DND-41 (cell line): ENCODE measurements around the gene PCK1.

Experiments used
- EZH2 ChIP-seq: IDR thresholded peaks from 3 replicates; pipeline ENCODE4 v1.6.1; 2012; ENCODE audit warnings: borderline replicate concordance, low read depth, mild to moderate bottlenecking, moderate library complexity, low read length, inconsistent platforms; ENCODE audit not compliant: severe bottlenecking
- TF ChIP-seq, protein P1 (sequence below): IDR thresholded peaks from 2 replicates; pipeline ENCODE4 v1.5.1; 2012; ENCODE audit warnings: borderline replicate concordance, low read length, moderate library complexity, mild to moderate bottlenecking; ENCODE audit not compliant: poor library complexity, severe bottlenecking; ENCODE audit errors: extremely low read depth

DNA sequence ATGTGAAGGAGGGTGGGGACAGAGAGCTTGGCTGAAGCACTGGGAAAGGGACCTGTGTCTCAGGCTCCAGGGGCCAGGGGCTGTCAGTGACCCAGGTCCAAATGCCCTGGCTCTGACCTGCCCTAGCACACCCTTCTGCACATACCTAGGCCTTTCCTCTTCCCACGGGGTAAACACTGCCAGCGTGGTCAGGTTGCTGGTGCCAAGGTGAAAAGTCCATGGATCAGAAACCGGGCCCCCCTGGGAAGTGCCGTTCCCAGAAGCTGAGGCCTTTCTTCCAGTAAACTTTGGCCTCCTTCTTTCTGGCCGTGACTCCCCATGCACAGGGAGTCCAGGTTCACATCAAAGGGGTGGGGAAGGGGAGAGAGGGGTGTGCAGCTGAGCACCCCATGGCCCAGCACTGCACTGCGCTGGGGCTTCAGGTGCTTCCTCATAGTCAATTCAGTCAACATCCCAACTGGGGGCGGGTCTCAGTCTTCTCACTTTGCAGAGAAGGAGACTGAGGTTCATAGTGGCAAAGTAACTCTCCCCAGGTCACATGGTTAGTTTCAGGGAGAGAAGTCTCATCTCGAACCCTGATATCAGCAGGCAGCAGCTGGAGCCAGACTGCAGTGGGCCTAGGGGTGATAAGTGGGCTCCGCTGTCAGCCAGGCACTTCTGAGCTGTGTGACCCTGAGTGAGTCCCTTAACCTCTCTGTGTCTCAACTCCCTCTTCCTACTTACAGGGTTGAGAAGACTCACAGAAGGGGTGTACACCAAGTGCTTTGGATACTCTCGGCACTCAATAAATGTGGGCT, 17.0 kb downstream of the PCK1 start:
- TF ChIP-seq, protein P1, sequence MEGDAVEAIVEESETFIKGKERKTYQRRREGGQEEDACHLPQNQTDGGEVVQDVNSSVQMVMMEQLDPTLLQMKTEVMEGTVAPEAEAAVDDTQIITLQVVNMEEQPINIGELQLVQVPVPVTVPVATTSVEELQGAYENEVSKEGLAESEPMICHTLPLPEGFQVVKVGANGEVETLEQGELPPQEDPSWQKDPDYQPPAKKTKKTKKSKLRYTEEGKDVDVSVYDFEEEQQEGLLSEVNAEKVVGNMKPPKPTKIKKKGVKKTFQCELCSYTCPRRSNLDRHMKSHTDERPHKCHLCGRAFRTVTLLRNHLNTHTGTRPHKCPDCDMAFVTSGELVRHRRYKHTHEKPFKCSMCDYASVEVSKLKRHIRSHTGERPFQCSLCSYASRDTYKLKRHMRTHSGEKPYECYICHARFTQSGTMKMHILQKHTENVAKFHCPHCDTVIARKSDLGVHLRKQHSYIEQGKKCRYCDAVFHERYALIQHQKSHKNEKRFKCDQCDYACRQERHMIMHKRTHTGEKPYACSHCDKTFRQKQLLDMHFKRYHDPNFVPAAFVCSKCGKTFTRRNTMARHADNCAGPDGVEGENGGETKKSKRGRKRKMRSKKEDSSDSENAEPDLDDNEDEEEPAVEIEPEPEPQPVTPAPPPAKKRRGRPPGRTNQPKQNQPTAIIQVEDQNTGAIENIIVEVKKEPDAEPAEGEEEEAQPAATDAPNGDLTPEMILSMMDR: no peak
- TF ChIP-seq EZH2: no peak
